ENCODE results near the gene TBX1. TPM values are rescaled to one million over a fixed set of nuclear protein-coding genes. Genes with fewer than 3 reads are reported as not detected.

The TBX1 gene
- total RNA-seq, 1 donor from 2014 or later = 3.4 TPM

- Mint-ChIP-seq H3K27ac (no peak overlapping the region), H3K4me3 (no peak overlapping the region), H3K27me3 (no peaks in the 10 kb centered on the region), H3K36me3 (no peaks in the 10 kb centered on the region), H3K9me3 (no peaks in the 10 kb centered on the region), H3K4me1 (ENCODE audit: unreplicated experiment) (no peaks in the 10 kb centered on the region)
- no peak for TF ChIP-seq CTCF (conservative IDR thresholded peaks at IDR 0.05)
- no peak for DNase-seq (ENCODE audit: extremely low spot score, unreplicated experiment)
Observed at GRCh38 chr22:19742160-19743066, 18.2 kb upstream of the TBX1 start.

- no peak overlapping the region for H3K4me3 Mint-ChIP-seq
- H3K27ac Mint-ChIP-seq = no peak overlapping the region
- no peaks in the 10 kb centered on the region for H3K36me3 Mint-ChIP-seq
- TF ChIP-seq CTCF (conservative IDR thresholded peaks at IDR 0.05) = no peak
- no peaks in the 10 kb centered on the region for H3K9me3 Mint-ChIP-seq
- H3K27me3 Mint-ChIP-seq = no peaks in the 10 kb centered on the region
- H3K4me1 Mint-ChIP-seq (ENCODE audit: unreplicated experiment) = no peaks in the 10 kb centered on the region
- no peak for DNase-seq (ENCODE audit: extremely low spot score, unreplicated experiment)
Observed at GRCh38 chr22:19743081-19743480, 17.5 kb upstream of the TBX1 start.

- no peak overlapping the region for H3K4me3 Mint-ChIP-seq
- no peaks in the 10 kb centered on the region for H3K9me3 Mint-ChIP-seq
- H3K36me3 Mint-ChIP-seq = no peaks in the 10 kb centered on the region
- H3K27me3 Mint-ChIP-seq = no peaks in the 10 kb centered on the region
- peaks cover under 1% of the 10 kb centered on the region for H3K4me1 Mint-ChIP-seq (ENCODE audit: unreplicated experiment)
- no peak for TF ChIP-seq CTCF (conservative IDR thresholded peaks at IDR 0.05)
- no peak for DNase-seq (ENCODE audit: extremely low spot score, unreplicated experiment)
- no peak overlapping the region for H3K27ac Mint-ChIP-seq
Observed at GRCh38 chr22:19743651-19744050, 16.9 kb upstream of the TBX1 start.

- DNase-seq (ENCODE audit: extremely low spot score, unreplicated experiment) = no peak
- peaks cover 5% of the 10 kb centered on the region for H3K4me1 Mint-ChIP-seq (ENCODE audit: unreplicated experiment)
- H3K36me3 Mint-ChIP-seq = no peaks in the 10 kb centered on the region
- H3K4me3 Mint-ChIP-seq = no peak overlapping the region
- H3K9me3 Mint-ChIP-seq = no peaks in the 10 kb centered on the region
- peaks cover 4% of the 10 kb centered on the region for H3K27me3 Mint-ChIP-seq
- H3K27ac Mint-ChIP-seq = no peak overlapping the region
- TF ChIP-seq CTCF (conservative IDR thresholded peaks at IDR 0.05) = no peak
Observed at GRCh38 chr22:19744350-19745006, 16.1 kb upstream of the TBX1 start.

- no peak overlapping the region for H3K4me3 Mint-ChIP-seq
- no peak overlapping the region for H3K27ac Mint-ChIP-seq
- peaks cover 5% of the 10 kb centered on the region for H3K4me1 Mint-ChIP-seq (ENCODE audit: unreplicated experiment)
- TF ChIP-seq CTCF (conservative IDR thresholded peaks at IDR 0.05) = no peak
- peaks cover 4% of the 10 kb centered on the region for H3K27me3 Mint-ChIP-seq
- DNase-seq (ENCODE audit: extremely low spot score, unreplicated experiment) = no peak
- no peaks in the 10 kb centered on the region for H3K36me3 Mint-ChIP-seq
- H3K9me3 Mint-ChIP-seq = no peaks in the 10 kb centered on the region
Observed at GRCh38 chr22:19745155-19746101, 15.2 kb upstream of the TBX1 start.
